HCT116 (cell line): Measurements from ENCODE around the gene STK17A. TPM values are rescaled to one million over a fixed set of nuclear protein-coding genes. Genes with fewer than 3 reads are reported as not detected.
"Not testable (repeated sequence)": the region's sequence is repeated elsewhere in the genome, so short reads cannot be mapped to it uniquely, and the experiment has no call there.

ENCODE experiments used
- ATAC-seq: fragments of 200-7000 bp; cut with Tn5 transposase; 2 replicates; pipeline ENCODE4 v1.9.1; 2020; ENCODE audit warnings: mild to moderate bottlenecking, moderate library complexity
- BruUV-seq: library from RNA; stranded (reverse); fragments of 400-500 nt; replicated peaks from 2 replicates; lab custom pipeline; 2021; lab: Mats Ljungman, UMichigan
- CTCF ChIA-PET: fragments of 300-600 bp; sonication (Branson Sonifier 250); formaldehyde crosslinking; loops from one replicate; lab custom pipeline; 2021; ENCODE audit warnings: antibody characterized with exemption; lab: Charles Lee
- POLR2A ChIA-PET: fragments of 300-600, 350-600 bp; sonication (Branson Sonifier 250); formaldehyde crosslinking; loops from one replicate; lab custom pipeline; 2021; ENCODE audit warnings: antibody characterized with exemption; lab: Charles Lee
- RAD21 ChIA-PET, 2 experiments: fragments of 300-600 bp; sonication (Branson Sonifier 250); formaldehyde crosslinking; loops; one replicate each; lab custom pipeline; 2023; ENCODE audit warnings: low total read pairs in 2 of 2; ENCODE audit not compliant: uncharacterized antibody in 2 of 2, unreplicated experiment in 2 of 2, low non-redundant PET in 1 of 2; lab: Charles Lee
- DNase-seq: peaks from one replicate; pipeline ENCODE4 v3.0.0-alpha.2; 2010; ENCODE audit warnings: low read depth, low spot score
- H2AFZ ChIP-seq: fragments of 200-600 bp; shearing (Covaris generic), sonication (generic); 2 replicates; pipeline ENCODE4 v1.6.1; 2017; ENCODE audit warnings: low read depth, mixed run types, mixed read lengths, antibody characterized with exemption, low read length; ENCODE audit not compliant: poor library complexity, severe bottlenecking
- H3K27ac ChIP-seq: 2 replicates; pipeline ENCODE4 v1.5.1; 2012; ENCODE audit warnings: low read depth, low read length
- H3K27me3 ChIP-seq: fragments of 200-600 bp; sonication (generic); 2 replicates; pipeline ENCODE4 v1.6.1; 2016; ENCODE audit warnings: mixed run types, low read length, mixed read lengths; ENCODE audit not compliant: insufficient read depth
- H3K36me3 ChIP-seq, 2 experiments: fragments of 200-500 bp in 1 of 2; fragments of 200-600 bp in 1 of 2; sonication (Bioruptor generic) in 1 of 2; sonication (generic) in 1 of 2; 2 replicates each; pipeline versions ENCODE4 v1.5.1 to v1.6.1; 2014 to 2016; ENCODE audit warnings: low read length in 2 of 2, inconsistent platforms in 1 of 2, mixed read lengths in 1 of 2, mixed run types in 1 of 2; ENCODE audit not compliant: insufficient read depth in 2 of 2, control insufficient read depth in 1 of 2
- H3K4me1 ChIP-seq, 2 experiments: fragments of 200-600 bp in 1 of 2; sonication (generic) in 1 of 2; 2 replicates each; pipeline versions ENCODE4 v1.5.1 to v1.6.1; 2012 to 2017; ENCODE audit warnings: low read length in 2 of 2, inconsistent platforms in 1 of 2, mild to moderate bottlenecking in 1 of 2, mixed read lengths in 1 of 2, mixed run types in 1 of 2, moderate library complexity in 1 of 2; ENCODE audit not compliant: insufficient read depth in 2 of 2, control insufficient read depth in 1 of 2
- H3K4me2 ChIP-seq: fragments of 200-600 bp; sonication (generic); 2 replicates; pipeline ENCODE4 v1.6.1; 2017; ENCODE audit warnings: mixed run types, low read length, mixed read lengths
- H3K4me3 ChIP-seq, 2 experiments: fragments of 200-600 bp in 1 of 2; sonication (generic) in 1 of 2; replicated peaks in 1 of 2; 2 replicates each; pipeline ENCODE4 v1.5.1; 2011 to 2016; ENCODE audit warnings: low read length in 2 of 2, control low read depth in 1 of 2, low read depth in 1 of 2, mild to moderate bottlenecking in 1 of 2, mixed read lengths in 1 of 2, mixed run types in 1 of 2
- H3K79me2 ChIP-seq: fragments of 200-600 bp; sonication (generic); 2 replicates; pipeline ENCODE4 v1.6.1; 2017; ENCODE audit warnings: mild to moderate bottlenecking, mixed run types, low read length, moderate library complexity, mixed read lengths; ENCODE audit not compliant: insufficient read depth
- H3K9ac ChIP-seq: fragments of 200-600 bp; sonication (generic); 2 replicates; pipeline ENCODE4 v1.6.1; 2016; ENCODE audit warnings: low read length, mixed read lengths
- H3K9me2 ChIP-seq: fragments of 200-600 bp; sonication (generic), shearing (Covaris generic); 2 replicates; pipeline ENCODE4 v1.6.1; 2017; ENCODE audit warnings: mixed run types, mild to moderate bottlenecking, moderate library complexity; ENCODE audit not compliant: insufficient read depth
- H3K9me3 ChIP-seq, 2 experiments: fragments of 200-500 bp in 1 of 2; fragments of 200-600 bp in 1 of 2; sonication (Bioruptor generic) in 1 of 2; sonication (generic) in 1 of 2; 2 replicates each; pipeline ENCODE4 v1.6.1; 2014 to 2017; ENCODE audit warnings: low read length in 2 of 2, mixed read lengths in 2 of 2, inconsistent platforms in 1 of 2, low read depth in 1 of 2, mild to moderate bottlenecking in 1 of 2, mixed run types in 1 of 2, moderate library complexity in 1 of 2; ENCODE audit not compliant: control insufficient read depth in 1 of 2, insufficient read depth in 1 of 2
- H4K20me1 ChIP-seq: fragments of 200-600 bp; sonication (generic), shearing (Covaris generic); 2 replicates; pipeline ENCODE4 v1.6.1; 2017; ENCODE audit warnings: mixed run types, mild to moderate bottlenecking, moderate library complexity; ENCODE audit not compliant: insufficient read depth
- FOSL1 ChIP-seq: IDR thresholded peaks from 2 replicates; pipeline ENCODE4 v1.6.1; 2012; ENCODE audit warnings: low read depth
- JUND ChIP-seq: IDR thresholded peaks from 2 replicates; pipeline ENCODE4 v1.6.1; 2012
- ZNF274 ChIP-seq: fragments of 200-500 bp; sonication (Bioruptor generic); IDR thresholded peaks from 2 replicates; pipeline ENCODE4 v1.6.1; 2014; ENCODE audit warnings: mild to moderate bottlenecking, low read depth, low read length, inconsistent platforms
- intact Hi-C: fragments of 100-400 bp; cut with micrococcal nuclease; formaldehyde crosslinking; loops from 2 replicates; pipeline ENCODE4 v1.10.0; 2022
- total RNA-seq: library from RNA; stranded (reverse); gene quantifications from one replicate; pipeline ENCODE4 v1.2.1, GENCODE V29; 2021; ENCODE audit not compliant: unreplicated experiment

The STK17A gene
- total RNA-seq, 1 experiment from 2014 or later = 14.8 TPM

- POLR2A ChIA-PET = interaction anchor here (2.5 kb wide), 1 partner anchor 10 kb away, joined by 13 read pairs; the partner anchor contains the start of gene STK17A
- TF ChIP-seq JUND = no peak
- no peak for TF ChIP-seq ZNF274
- TF ChIP-seq FOSL1 = 0 out of 2 replicates have a peak, but pooled peaks have one; percentile 22
- Histone ChIP-seq H3K9me3 (no peaks in the 10 kb centered on the region), H3K4me1 (peaks cover 8 to 33% of the 10 kb centered on the region in 2 experiments), H3K27me3 (no peaks in the 10 kb centered on the region), H3K36me3 (no peaks in the 10 kb centered on the region), H4K20me1 (no peaks in the 10 kb centered on the region), H3K79me2 (no peaks in the 10 kb centered on the region), H3K4me2 (peak overlapping the region; percentile 31), H2AFZ (peak overlapping the region; percentile 77), H3K9me2 (no peaks in the 10 kb centered on the region), H3K27ac (no peak overlapping the region), H3K9ac (no peak overlapping the region), H3K4me3 (no peak overlapping the region)
- ATAC-seq = no peak
- peak; percentile 38 for DNase-seq
- no TSS peak for BruUV-seq
- CTCF ChIA-PET = interaction anchor here (1.9 to 3.7 kb wide), 2 partner anchors 10 to 127 kb away, joined by 6 to 38 read pairs; partner anchors contain the start of gene STK17A
- intact Hi-C loops = no loop called here
- RAD21 ChIA-PET = no interaction called here
Measured at GRCh38 chr7:43572516-43573049, 10.3 kb upstream of the STK17A start.

GRCh38 chr7:43573832-43574231 is 9.1 kb upstream of the STK17A start:
- H3K9ac ChIP-seq, intact Hi-C loops, H3K4me2 ChIP-seq, H3K9me2 ChIP-seq, RAD21 ChIA-PET, H3K4me3 ChIP-seq, DNase-seq, BruUV-seq, ATAC-seq, H3K79me2 ChIP-seq, H3K9me3 ChIP-seq, H3K36me3 ChIP-seq, H2AFZ ChIP-seq, H3K27ac ChIP-seq, H4K20me1 ChIP-seq, H3K27me3 ChIP-seq: not testable (repeated sequence)
- peaks cover 11 to 29% of the 10 kb centered on the region in 2 experiments for H3K4me1 ChIP-seq
- ChIA-PET POLR2A (interaction anchor here (2.5 kb wide), 1 partner anchor 9 kb away, joined by 13 read pairs; the partner anchor contains the start of gene STK17A), CTCF (interaction anchor here (3.7 kb wide), 1 partner anchor 9 kb away, joined by 38 read pairs; the partner anchor contains the start of gene STK17A)
